ENCODE data around the gene GABRG3.

DNA sequence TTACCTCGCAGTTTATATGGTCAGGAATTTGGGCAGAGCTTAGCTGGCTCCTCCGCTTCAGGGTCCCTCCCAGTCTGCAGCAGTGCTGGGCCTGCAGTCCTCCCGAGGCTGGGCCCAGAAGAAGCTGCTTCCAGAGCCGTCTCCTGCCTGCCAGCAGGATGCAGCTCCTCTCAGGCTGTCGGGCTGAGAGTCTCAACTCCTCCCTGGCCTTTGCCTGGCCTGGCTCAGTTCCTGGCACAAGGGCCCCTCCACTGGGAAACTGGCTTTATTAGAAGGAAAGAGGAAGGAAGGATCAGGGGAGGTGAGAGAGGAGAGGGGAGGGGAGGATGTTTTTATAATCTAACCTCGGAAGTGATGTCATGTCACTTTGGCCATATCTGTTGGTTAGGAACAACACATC, 72.8 kb downstream of the GABRG3 start:
- TF ChIP-seq, protein P1, sequence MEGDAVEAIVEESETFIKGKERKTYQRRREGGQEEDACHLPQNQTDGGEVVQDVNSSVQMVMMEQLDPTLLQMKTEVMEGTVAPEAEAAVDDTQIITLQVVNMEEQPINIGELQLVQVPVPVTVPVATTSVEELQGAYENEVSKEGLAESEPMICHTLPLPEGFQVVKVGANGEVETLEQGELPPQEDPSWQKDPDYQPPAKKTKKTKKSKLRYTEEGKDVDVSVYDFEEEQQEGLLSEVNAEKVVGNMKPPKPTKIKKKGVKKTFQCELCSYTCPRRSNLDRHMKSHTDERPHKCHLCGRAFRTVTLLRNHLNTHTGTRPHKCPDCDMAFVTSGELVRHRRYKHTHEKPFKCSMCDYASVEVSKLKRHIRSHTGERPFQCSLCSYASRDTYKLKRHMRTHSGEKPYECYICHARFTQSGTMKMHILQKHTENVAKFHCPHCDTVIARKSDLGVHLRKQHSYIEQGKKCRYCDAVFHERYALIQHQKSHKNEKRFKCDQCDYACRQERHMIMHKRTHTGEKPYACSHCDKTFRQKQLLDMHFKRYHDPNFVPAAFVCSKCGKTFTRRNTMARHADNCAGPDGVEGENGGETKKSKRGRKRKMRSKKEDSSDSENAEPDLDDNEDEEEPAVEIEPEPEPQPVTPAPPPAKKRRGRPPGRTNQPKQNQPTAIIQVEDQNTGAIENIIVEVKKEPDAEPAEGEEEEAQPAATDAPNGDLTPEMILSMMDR (IDR thresholded peaks at IDR 0.05; ENCODE audit: insufficient read depth, low read depth, low read length) = no peak
- TF ChIP-seq EZH2 (IDR thresholded peaks at IDR 0.05; ENCODE audit: insufficient read depth, low read length) = no peak

Measured in astrocyte (in vitro differentiated cells and primary cell).